Measurements from ENCODE around the gene DSTN.

The DSTN gene

DNA sequence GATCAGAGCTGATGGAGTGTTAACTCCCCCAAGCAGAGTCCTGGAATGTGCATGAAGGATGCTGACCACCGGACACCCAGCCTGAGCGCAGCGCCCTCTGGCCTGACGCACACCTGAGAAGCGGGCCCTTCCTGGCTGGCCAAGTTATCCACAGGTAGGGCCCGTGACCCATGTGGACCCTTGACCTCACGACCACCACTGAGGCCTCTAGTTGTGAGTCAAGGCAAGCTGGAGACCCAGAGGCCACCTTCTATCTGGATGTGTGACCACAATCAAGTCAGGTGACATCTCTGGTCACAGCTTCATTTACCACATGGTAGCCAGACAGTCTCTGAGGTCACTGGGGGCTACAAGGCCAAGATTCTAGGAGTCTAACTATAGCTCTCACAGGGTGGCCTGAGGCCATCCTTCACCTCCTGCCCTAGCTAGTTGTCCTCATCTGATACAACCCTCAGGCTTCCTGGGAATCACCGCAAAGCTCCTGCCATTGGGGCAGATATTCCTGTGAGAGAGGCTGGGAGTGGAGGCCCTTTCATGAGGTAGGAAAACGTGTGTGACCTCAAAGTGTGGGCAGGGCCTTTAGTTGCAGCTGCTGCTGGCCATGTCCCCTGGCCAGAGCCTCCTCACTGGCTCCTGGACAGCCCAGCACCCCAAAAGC, 53.1 kb downstream of the DSTN start:
- no peak for DNase-seq

DNA sequence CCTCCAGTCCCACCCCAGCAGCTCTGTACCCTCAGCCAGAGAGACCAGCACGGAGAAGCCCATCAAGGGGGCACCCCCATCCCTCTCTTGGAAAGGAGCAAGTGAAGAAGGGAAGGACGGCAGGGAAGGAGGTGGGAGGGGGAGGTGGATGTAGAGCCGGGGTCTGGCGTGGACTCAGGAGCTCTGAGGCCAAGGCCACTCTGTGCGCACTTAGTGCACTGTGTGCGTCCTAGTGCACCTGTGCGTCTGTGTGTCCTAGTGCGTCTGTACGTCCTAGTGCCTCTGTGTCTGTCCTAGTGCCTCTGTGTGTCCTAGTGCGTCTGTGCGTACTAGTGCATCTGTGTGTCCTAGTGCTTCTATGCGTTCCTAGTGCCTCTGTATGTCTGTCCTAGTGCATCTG, 54.2 kb downstream of the DSTN start:
- DNase-seq = no peak

DNA sequence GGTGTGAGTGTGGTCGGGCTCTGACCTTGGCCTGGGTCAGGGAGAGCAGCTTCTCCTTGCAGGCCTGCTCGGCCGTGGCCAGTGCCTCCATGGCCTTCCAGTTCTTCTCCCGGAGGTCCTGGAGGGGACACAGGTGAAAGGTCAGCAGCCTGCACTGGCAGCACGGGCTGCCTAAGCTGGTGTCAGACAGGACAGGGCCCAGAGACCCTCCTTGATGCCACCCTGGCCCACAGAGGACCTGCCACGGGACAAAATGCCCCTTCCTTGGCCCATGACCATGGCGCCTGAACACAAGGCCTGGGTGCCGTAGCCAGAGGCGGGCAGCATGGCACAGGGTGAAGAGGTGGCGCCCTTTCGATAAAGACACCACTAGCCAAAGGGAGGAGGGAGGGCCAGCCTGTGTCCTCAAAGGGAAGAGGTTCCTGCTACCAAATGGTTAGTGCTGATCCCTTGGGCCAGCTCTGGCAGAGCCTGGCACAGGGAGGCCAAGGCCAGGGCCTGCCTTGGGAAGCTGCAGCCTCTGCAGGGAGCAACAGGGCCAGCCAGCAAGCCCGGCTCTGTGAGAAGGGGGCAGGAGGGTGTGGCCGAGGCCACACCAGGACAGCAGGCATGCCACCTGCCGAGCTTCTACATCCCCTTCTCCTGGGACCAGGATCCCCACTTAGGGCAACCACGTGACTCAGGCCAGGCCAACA, 54.8 kb downstream of the DSTN start:
- DNase-seq = no peak

DNA sequence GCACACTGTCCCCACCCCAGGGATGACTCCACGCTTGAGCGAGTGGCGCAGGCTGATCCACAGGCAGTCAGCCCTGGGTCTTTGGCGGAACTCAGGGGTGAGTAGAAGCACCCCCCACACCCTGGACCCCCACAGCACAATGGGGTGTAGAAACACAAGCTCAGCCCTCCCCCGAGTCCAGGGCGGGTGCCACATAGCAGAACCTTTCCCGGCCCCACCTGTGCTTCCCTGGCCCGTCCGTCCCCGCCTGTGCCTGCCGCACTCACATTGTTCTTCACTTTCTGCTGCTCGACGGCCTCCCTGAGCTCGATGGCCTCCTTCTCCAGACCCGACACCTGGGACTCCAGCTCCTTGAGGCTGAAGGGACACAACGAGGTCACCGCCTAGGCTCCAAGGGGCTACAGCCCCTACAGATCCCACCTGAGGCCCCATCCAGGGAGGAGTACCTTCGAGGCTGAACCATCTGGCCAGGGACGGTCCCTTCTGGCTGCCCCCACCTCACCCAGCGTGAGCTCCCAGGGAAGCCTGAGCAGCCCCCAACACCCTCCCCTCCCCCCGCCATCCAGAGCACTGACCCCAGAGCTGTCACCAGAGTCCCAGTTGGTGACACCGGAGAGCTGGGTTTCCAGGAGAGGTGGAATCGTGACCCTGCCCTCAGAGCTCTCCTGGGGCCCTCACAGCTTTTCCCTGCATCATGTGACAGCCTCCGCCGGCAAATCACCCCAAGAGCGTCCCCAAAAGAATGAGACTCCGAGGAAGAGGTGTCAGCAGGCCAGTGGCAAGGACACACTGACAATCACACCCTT, 55.6 kb downstream of the DSTN start:
- DNase-seq = no peak

DNA sequence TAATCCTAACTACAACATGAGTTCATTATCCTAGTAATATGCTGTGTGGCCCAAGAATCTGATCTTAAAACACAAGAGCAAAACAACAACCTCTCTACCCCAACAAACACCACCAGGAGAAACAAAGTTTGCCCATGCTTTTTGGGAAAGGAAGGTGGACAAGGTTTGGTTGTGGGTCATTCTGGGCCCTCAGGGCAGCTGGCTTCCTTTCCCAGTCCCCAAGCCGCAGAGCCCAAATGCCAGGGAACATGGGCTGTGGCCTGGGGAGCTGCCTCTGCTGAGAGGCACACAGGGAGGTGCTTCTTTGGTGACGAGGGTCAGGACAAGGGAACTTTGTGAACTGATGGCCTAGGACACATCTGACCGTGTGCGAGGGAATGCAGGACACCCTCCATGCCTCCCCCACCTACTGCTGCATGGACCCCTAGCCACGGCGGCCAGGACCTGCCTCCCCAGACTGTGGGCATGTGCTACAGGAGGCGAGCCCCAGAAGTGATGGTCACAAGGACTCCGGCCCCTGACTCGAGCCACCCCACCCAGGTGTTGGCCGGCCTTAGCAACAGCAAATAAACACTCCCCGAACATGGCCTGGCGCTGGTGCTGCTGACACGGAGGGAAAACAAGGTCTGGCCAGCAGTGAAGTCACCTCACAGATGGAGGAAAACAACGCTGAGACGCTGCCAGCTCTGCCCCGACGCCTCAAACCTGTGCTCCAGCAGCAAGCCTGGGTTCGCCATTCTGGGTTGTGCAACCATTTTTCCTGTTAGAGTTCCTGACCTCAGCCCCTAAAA, 56.5 kb downstream of the DSTN start:
- no peak for DNase-seq

DNA sequence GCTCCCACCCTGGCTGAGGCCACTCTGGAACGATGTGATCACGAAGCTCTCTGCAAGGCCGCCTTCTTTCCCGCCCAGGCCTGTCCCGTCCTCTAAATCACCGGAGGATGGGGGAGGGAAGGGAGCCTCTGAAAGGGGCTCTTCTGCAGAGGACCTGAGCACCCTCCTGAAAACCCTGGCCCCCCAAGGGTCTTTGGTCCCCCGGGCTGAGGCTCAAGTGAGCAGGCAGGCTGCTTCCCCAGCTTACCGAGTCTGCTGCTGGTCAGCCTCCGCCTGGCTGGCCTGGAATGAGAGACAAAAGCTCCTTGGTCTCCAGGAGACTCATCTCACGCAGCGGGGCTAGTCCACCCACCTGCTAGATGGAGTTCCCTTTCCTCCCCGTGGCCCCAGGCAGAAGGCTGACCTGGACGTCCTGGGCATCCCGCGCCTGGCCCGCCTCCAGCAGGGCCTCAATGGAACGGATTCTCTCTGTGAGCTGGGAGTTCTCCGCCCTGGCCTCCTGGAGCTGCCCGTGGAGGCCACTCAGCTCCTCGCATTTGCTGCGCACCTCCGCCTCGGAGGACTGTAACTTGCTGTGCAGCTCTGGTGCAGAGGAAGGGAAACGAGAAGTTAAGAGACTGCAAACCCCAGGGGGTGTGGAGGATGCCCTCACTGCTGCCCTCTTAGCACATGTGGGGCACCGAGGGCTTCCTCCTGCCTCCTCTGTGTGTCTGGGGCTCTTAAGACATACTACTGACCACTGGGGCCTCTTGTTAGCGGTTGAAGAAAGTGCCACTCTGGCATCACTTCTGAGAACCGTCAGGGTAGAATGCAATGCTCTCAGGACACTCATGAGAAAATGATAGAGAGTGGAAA, 57.5 kb downstream of the DSTN start:
- DNase-seq = no peak

DNA sequence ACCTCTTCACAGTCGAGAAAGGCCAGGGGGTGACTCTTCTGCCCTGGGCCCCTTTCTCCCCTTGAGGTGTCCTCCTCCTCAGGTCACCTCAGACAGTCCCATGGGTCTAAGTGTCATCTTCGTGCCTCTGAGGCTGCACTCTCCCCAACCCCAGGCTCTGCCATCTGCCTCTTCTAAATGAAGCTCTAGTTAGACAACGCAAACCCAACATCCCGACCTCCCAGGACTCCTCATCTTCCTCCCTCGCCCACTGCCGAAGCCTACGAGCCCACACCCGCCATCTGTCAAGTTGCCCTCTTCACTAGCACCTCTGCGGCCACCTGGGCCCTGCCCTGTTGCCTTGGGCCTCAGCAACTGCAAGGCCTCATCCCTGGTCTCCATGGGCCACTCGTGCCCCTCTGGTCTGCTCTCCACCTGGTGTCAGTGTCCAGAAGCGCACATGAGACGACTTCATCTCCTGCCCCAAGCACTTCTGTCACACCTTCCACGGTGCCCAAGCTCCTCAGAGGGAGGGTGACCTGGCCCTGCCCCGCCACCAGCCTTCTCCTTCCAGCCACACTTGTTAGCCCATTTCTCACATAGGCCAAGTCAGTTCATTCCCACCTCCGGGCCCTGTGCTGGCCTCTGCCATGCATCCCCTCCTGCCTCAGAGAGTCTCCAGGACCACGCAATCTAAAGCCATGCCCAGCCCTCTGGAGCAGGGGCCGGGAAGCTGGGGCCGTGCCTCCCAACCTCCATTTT, 58.4 kb downstream of the DSTN start:
- DNase-seq = no peak

DNA sequence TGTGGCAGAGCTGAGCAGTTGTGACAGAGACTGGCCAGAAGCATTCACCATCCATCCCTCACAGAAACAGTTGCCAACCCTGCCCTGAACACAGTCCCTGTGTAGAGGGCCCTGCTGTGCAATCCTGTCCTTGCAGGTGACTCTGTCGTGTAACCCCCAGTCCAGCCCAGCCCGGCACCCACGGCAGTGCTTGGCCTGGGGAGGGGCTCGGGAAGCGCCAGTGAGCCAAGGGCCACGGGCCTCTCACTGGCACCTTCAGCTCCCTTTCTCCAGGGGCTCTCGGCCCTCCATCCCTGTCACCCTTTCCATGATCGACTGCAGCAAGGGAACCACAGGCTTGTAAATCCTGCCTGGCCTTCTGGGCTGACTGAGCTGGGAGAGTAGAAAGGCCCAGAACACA, 59.1 kb downstream of the DSTN start:
- no peak for DNase-seq

DNA sequence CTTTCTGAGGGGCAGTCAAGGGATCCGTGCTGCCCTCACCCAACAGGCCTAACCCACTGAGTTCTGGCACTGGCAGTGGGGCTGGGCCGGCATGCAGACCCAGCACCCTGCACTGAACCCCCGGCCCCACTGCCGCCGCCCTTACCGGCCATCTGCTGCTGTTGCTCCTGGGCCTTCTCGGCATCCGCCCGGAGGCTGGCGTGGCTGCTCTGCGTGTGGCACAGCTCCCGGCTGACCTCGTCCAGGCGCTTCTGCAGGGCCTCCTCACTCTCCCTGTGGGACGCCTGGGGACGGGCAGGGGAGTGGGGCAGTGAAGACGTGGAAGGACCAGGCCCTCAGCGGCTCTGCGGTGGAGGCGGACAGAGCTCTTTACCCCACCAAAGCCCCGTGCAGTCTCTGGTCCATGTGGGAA, 59.8 kb downstream of the DSTN start:
- no peak for DNase-seq

DNA sequence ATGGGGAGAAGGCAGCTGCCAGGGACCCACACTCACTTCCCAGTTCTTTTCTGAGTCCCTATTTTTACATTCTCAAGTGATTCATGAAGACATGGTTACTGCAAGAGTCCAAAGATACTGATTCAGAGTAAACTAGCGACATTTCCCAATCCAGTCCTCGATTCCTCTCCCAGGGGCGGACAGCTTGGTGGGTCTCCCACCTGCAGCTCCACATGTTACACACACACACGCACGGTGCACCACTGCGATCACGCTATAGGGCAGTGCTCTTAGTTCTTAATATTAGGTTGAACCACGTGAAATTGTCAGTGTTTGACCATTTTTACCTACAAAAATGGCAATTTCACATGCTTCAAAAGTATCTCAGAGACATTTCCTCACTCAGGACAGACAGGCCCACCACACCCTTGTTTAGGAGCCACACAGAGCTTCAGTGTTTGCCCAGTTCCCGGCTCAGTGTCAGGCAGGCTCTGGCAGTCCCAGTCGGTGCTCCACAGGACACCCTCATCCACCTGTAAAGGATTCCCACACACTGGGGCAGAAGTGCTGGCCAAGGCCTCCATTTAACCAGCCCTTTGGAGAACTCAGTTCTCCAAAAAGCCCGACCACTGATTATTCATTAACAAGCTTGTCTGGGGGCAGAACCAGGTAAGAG, 60.4 kb downstream of the DSTN start:
- DNase-seq = no peak

DNA sequence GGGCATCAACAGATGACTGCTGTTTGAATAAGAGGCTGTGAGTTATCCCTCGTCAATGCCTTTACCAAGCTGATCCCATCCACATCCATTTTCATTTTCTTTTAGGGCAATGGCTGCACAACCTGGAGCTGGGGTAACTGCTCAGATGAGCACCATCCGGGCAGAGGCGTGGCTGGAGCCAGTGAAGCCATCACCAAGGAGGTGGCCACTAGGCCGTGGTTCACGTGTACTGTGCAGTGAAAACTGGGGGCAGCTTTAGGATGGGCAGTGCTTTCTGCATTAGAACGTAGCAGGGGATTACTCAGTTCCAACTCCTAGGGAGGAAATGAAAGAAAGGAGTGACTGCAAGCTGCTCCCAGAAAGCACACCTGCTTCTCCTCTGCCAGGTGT, 60.9 kb downstream of the DSTN start:
- DNase-seq = no peak

DNA sequence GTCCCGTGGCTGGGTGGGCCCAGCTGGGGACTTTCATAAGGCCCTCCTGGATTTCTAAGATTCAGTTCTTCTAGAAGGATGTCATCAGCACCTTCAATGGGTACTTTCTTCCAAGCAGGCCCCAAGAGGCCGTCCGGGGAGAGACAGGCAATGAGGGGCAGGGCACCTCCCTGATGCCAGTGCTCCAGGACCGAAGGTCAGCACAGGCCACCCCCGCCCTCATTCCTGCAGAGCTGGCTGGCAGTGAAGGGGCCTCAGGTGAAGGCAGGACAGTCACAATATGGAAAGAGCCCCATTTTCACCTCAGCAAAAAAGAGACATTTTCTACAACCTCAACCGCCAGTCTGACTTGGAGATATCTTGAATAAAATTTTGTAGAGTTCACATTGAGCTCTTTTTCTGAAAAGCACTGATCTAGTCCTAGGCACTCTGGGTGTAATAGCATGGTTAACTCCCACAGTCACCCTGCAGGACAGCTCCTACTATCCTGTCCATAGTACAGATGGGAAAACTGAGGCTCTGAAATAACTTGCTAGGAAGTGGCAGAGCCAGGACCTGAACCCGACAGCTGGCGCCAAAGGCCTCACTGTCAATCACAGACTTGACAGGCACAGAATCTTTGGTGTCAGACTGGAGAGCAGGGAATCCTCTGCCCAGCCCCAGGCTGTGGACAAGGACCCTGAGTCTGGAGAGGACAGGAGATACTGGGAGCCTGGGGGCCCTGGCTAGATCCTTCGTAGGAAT, 61.9 kb downstream of the DSTN start:
- DNase-seq = no peak

DNA sequence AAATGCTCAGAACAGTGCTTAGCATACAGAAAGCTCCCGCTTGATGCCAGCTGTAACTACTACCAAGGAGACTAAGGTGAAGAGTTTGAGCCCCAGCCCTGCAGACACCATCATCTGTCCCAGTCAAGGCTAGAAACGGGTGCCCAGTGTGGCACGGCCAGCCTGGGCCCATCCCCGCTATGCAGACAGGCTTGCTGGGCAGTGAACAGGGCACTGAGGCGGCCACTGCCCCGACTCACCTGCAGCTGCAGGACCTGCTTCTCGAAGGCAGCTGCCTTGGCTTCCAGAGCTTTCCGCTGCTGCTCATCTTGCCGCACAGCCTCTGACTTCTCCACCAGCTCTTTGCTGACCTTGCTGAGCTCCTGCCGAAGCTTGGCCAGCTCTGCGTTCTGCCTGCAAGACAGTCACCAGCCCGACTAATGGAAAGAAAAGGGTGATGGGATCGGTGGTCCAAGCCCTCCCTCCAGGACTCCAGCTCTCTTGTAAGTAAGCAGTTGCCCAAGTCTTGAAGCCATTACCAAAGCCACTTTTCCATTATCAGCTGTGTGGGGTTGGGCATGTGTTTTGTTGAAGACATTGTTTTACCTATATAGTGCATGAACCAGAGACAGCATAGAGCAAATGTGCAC, 63.5 kb downstream of the DSTN start:
- DNase-seq = no peak

DNA sequence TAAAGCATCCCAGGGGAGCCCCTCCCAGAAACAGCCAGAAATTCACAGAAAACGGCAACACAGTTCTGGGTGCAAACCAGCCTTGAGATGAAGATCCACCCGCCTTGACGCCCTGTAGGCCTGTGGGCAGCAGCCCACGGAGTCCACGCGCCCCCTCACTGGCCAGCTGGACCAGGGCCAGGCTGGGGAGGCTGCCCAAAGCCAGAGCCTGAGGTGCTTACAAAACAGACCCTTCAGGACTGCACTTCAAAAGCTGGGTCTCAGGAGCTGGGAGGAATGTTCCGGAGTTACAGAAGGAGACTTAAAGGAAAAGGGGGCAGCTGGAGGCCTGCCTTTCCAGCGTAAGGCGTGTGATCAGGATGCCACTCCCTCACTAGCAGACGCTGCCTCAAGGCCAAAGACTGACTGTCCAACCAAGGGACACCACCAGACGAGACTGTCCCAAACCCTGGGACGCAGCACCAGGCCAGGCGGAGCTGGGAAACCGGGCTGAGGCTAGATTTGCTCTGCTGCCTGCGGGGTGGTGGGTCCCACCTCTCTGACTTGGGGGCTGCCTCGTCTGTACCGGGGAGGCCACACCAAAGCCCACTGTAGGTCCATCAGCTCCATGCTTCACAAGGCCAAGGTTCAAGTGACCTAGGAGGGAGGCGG, 64.1 kb downstream of the DSTN start:
- DNase-seq = peak in 5 of 58 donors; percentile 11 to 21 (median 14)

DNA sequence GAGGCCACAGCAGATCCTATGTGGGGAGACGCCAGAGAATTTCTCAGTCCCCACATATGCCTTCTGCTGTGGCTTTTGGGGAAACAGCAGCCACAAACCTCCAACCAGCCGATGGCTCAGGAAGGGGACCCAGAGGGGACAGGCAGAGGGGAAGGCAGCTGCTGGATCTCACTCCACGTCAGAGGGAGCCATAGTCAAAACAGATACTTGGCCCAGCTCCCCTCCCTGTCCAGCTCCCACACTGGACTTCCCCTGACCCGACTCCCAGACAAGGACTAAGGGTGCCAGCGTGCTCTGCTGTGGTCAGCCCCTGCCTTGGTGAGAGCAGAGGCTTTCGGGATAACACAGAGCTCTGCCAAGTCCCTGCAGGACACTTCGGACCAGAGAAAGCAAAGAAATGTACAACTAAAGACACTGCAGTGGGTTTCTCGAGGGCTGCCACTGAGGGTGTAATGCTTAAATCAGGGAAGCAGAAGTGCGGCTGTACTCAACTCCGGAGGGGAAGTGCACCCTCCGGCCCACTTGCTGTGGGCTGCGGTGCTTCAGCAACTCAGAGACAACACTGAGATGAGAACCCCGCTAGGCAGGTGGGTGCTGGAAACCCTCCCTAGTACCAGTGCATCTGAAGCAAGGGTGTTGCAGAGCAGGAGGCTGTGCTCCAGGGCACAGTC, 64.9 kb downstream of the DSTN start:
- peak in 11 of 58 donors; percentile 17 to 56 (median 32) for DNase-seq

DNA sequence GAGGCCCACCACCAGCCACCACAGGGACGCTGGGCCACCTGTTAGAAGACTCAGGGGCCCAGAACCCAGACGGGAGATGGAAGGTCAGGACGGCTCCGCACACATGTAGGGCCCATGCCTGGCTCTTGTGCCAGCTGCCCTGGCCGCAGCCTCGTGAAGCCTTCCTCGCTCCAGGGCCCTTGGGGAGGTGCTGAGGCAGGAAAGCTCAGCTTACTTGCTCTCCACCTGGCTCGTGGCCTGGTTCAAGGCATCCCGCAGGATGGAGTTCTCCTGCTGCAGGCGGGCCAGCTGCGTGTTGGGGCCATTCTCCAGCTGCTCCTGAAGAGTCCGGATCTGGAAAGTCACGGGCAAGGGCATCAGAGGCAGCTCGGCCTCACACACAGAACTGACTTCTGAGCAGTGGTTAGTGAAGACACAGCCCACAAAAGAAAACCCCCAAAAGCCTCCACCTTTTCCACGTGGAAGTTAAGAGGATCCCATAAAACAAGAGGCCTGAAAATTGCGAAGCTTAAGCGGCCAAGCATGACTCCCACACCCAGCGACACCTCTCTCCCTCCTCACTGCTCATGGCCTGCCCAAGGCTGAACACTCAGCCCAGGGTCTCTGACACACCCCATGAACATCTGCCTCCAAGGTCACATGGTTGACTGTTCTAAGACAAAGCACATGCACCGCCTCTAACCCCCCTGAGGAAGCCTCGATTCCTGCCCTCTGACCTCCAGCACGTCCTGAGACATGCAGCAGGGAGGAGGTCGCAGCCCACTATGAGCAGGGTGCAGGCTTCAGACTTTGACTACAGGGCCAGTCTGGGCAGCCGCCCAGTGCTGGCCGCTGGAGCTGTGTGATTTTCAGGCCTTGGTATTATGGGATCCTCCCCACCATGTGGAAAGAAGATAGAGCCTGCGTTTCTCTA, 65.7 kb downstream of the DSTN start:
- no peak for DNase-seq
